ENCODE results near the gene PCAT6.
"Not testable (repeated sequence)": the region's sequence is repeated elsewhere in the genome, so short reads cannot be mapped to it uniquely, and the experiment has no call there.

The PCAT6 gene

DNA sequence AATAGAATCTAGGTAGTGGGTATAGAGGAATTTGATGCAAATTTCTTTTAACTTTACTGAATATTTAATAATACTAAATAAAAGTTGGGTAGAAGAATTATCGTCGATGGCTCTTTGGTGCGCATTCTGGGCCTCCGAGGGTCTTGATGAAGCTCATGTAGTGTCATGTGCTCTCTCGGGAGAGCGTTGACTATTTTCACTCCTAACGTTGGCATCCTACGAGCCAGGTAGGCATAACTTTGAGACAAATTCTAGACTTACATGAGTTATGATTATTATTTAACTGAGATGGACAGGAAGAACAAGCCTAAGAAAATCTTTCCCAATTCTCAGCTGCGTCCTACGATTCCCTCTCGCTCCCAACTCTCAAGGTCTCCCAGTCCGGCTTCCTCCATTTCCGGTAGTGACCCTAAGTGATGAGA is 550 bp upstream of the PCAT6 start:
- Mint-ChIP-seq H3K9me3 (no peaks in the 10 kb centered on the region), H3K36me3 (ENCODE audit: insufficient read depth) (peaks cover 4% of the 10 kb centered on the region), H3K4me1 (peaks cover 41% of the 10 kb centered on the region), H3K4me3 (peak overlapping the region; percentile 77), H3K27me3 (no peaks in the 10 kb centered on the region), H3K27ac (ENCODE audit: low read depth) (peak overlapping the region; percentile 23)
- no peak for ATAC-seq (replicated peaks; ENCODE audit: extremely low read depth, poor library complexity, severe bottlenecking)
- no peak for DNase-seq (ENCODE audit: low spot score in 2 of 2)

DNA sequence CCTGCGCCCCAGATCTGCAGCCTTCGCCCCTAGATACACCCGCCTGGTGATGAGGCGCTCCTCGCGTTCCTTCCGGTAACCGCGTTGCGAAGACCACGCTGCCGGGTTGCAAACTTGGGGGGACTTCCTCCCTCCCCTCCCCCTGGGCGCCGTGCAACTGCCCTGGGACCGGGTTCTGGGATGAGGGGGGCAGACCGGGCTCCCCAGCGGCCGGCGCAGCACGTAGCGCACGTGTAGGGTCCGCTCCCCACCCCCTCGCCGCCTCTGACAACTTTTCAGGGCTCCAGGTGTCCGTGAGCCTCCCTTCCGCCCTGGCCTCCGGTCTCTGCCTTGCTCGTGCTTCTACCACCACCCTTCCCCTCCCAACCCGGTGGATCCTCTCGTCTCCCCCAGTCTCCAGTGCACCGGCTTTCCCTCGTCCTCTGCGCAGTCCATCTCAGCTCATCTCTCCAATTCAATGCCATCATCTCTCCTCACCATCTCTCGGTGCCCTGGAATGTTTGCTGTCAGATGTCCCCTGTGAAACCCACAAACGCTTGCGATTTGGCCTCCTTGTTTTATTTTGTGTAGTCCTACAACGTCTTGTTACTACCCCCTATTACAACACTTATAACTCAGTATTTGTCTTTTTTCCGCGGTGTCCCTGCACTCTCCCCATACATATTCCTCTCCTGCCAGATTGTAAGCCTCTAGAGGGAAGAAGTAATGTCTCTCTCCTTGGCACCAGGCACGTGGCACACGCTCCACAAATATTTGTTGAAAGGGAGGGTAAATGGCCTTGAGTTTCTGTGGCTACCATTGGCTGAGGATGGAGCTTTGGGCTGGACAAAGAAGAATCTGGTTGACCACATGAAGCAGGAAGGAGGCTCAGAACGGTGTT is 782 bp downstream of the PCAT6 start:
- H3K9me3 Mint-ChIP-seq: no peaks in the 10 kb centered on the region
- DNase-seq (ENCODE audit: low spot score in 2 of 2) (peak in 1 of 2 donors; percentile 15), ATAC-seq (replicated peaks; ENCODE audit: extremely low read depth, poor library complexity, severe bottlenecking) (peak; percentile 28)
- H3K36me3 Mint-ChIP-seq (ENCODE audit: insufficient read depth): peaks cover 4% of the 10 kb centered on the region
- no peaks in the 10 kb centered on the region for H3K27me3 Mint-ChIP-seq
- peak overlapping the region; percentile 77 for H3K4me3 Mint-ChIP-seq
- peaks cover 28% of the 10 kb centered on the region for H3K4me1 Mint-ChIP-seq
- peak overlapping the region; percentile 23 for H3K27ac Mint-ChIP-seq (ENCODE audit: low read depth)

DNA sequence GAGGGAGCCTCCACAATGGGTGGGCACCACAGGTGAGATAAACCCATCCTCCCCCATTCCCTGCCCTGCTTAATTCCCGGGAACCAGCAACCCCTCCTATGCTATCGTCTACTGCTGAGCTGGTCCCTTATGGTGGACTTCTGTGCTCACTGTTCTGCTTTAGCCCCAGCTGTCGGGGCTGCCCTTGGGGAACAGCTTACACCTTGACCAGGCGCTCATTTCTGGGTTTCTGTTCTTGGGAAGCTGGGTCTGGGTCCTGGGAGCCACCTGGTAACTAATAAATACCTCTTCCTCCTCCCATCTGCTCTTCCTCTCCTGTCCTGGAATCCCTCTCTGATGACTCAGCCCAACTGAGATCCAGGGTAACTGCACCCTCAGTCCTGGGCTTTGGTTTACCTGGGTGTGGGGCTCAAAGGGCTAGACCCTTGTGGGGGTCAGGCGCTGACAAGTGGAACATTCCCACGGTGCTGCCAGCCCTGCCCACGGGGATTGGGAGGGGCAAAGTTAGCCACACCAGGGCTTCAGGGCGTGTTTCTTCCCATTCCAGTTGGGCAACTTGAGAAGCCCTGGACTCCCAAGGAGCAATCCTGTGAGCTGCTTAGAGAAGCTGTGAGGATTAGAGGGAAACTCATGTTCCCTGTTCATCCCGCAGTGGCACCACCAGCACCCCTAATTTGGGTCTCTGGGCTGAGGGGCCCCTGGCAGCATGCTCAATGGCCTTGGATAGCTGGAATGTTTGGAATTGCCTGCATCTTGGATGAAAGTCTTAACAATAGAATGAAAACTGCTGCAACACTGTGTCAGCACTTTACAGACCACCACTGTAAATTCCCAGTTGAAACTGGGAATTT is 1.6 kb downstream of the PCAT6 start:
- H3K4me3 Mint-ChIP-seq: peak overlapping the region; percentile 77
- H3K9me3 Mint-ChIP-seq: no peaks in the 10 kb centered on the region
- no peak overlapping the region for H3K27ac Mint-ChIP-seq (ENCODE audit: low read depth)
- no peaks in the 10 kb centered on the region for H3K27me3 Mint-ChIP-seq
- peaks cover 26% of the 10 kb centered on the region for H3K4me1 Mint-ChIP-seq
- DNase-seq (ENCODE audit: low spot score in 2 of 2) (no peak), ATAC-seq (replicated peaks; ENCODE audit: extremely low read depth, poor library complexity, severe bottlenecking) (no peak)
- peaks cover 4% of the 10 kb centered on the region for H3K36me3 Mint-ChIP-seq (ENCODE audit: insufficient read depth)

DNA sequence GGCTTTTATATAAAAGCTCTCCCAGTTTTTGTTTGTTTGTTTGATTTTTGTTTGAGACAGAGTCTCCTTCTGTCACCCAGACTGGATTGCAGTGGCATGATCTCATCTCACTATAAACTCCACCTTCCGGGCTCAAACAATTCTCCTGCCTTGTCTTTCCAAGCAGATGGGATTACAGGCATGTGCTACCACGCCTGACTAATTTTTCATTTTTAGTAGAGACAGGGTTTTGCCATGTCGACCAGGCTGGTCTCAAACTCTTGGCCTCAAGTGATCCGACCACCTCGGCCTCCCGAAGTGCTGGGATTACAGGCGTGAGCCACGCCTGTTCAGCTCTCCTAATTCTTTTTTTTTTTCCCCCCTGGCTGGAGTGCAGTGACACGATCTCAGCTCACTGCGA is 4.4 kb downstream of the PCAT6 start:
- Mint-ChIP-seq H3K27me3 (no peaks in the 10 kb centered on the region), H3K4me1 (peaks cover 8% of the 10 kb centered on the region), H3K36me3 (ENCODE audit: insufficient read depth) (peaks cover 2% of the 10 kb centered on the region), H3K27ac (ENCODE audit: low read depth) (no peak overlapping the region), H3K4me3 (no peak overlapping the region), H3K9me3 (no peaks in the 10 kb centered on the region)
- ATAC-seq (replicated peaks; ENCODE audit: extremely low read depth, poor library complexity, severe bottlenecking) (no peak), DNase-seq (ENCODE audit: low spot score in 2 of 2) (no peak)

DNA sequence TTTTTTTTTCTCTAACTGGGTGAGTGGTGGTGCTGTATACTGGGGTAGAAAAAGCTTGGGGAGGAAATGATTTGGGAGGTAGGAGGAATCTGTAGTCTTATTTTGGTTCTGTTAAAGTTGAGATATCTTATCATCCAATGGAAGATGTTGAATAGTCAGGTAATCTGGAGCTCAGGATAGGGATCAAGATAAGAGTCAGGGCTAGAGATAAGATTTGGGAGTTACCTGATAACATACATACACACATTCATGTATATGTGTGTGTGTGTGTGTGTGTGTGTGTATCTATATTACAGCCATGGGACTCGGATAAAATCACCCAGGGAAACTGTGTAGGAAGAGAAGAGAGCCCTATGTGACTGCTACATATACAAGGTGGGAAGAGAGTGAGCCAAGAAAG is 8.1 kb downstream of the PCAT6 start:
- Mint-ChIP-seq H3K9me3 (no peaks in the 10 kb centered on the region), H3K27ac (ENCODE audit: low read depth) (no peak overlapping the region), H3K27me3 (peaks cover 16% of the 10 kb centered on the region), H3K4me3 (no peak overlapping the region), H3K36me3 (ENCODE audit: insufficient read depth) (no peaks in the 10 kb centered on the region), H3K4me1 (no peaks in the 10 kb centered on the region)
- no peak for DNase-seq (ENCODE audit: low spot score in 2 of 2)
- no peak for ATAC-seq (replicated peaks; ENCODE audit: extremely low read depth, poor library complexity, severe bottlenecking)

DNA sequence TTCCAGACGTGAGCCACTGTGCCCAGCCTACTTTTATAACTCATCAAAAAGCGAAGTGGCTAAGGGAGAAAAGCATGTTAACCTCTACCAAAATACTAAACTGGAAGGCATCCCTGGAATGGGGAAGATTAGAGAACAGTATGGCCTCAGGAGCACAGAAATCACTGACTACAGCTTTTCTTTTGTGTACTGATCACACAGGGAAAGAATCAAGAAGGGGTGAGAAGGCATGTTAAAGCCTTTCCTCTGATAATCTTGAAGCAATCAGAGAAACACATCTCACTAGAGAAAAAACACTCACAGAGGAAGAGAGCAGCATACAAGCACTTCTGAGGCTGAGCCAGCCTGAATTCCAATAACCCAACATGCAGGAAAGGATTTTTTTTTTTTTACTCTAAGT is 10.7 kb downstream of the PCAT6 start:
- H3K27me3 Mint-ChIP-seq: peaks cover 20% of the 10 kb centered on the region
- H3K4me3 Mint-ChIP-seq: no peak overlapping the region
- H3K4me1 Mint-ChIP-seq: no peaks in the 10 kb centered on the region
- H3K36me3 Mint-ChIP-seq (ENCODE audit: insufficient read depth): peaks cover 2% of the 10 kb centered on the region
- no peak for DNase-seq (ENCODE audit: low spot score in 2 of 2)
- ATAC-seq (replicated peaks; ENCODE audit: extremely low read depth, poor library complexity, severe bottlenecking): no peak
- no peaks in the 10 kb centered on the region for H3K9me3 Mint-ChIP-seq
- no peak overlapping the region for H3K27ac Mint-ChIP-seq (ENCODE audit: low read depth)

DNA sequence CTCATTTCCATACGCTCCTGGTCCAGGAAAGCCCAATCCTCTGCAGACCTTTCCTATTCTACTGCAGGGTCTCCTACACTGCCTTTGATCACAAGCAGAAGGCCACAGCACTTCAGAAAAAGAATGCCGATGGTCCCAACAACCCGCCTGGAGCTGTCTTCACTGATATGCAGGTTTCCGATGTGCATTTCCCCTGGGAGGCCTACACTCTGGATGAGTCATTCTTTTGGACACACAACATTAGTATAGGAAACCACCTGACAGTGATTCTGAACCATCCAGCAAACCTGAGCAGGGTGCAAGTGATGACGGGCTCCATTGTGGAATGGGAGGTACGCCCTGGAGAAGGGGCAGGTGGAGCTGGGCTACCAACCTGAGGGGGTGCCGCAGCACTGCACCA is 15.0 kb downstream of the PCAT6 start:
- H3K36me3 Mint-ChIP-seq (ENCODE audit: insufficient read depth): peaks cover 2% of the 10 kb centered on the region
- H3K4me1 Mint-ChIP-seq: no peaks in the 10 kb centered on the region
- no peaks in the 10 kb centered on the region for H3K9me3 Mint-ChIP-seq

DNA sequence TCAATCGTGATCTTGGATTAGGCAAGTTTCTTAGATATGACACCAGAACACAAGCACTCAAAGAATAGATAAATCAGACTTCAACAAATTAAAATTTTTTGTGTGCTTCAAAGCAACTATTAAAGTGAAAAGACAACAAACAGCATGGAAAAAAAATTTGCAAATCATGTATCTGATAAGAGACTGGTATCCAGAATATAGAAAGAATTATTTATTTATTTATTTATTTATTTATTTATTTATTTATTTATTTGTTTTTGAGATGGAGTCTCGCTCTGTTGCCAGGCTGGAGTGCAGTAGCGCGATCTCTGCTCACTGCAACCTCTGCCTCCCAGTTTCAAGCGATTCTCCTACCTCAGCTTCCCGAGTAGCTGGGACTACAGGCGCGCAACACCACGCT is 18.5 kb downstream of the PCAT6 start:
- not testable (repeated sequence) for H3K27ac Mint-ChIP-seq (ENCODE audit: low read depth); ATAC-seq (replicated peaks; ENCODE audit: extremely low read depth, poor library complexity, severe bottlenecking); H3K4me3 Mint-ChIP-seq; H3K9me3 Mint-ChIP-seq; DNase-seq (ENCODE audit: low spot score in 2 of 2); H3K36me3 Mint-ChIP-seq (ENCODE audit: insufficient read depth); H3K4me1 Mint-ChIP-seq; H3K27me3 Mint-ChIP-seq

More for the DNA sequence above, 15.0 kb downstream of the PCAT6 start:
- ATAC-seq (replicated peaks; ENCODE audit: extremely low read depth, poor library complexity, severe bottlenecking): no peak
- H3K27me3 Mint-ChIP-seq: peaks cover 20% of the 10 kb centered on the region
- DNase-seq (ENCODE audit: low spot score in 2 of 2): no peak
- no peak overlapping the region for H3K27ac Mint-ChIP-seq (ENCODE audit: low read depth)
- no peak overlapping the region for H3K4me3 Mint-ChIP-seq

DNA sequence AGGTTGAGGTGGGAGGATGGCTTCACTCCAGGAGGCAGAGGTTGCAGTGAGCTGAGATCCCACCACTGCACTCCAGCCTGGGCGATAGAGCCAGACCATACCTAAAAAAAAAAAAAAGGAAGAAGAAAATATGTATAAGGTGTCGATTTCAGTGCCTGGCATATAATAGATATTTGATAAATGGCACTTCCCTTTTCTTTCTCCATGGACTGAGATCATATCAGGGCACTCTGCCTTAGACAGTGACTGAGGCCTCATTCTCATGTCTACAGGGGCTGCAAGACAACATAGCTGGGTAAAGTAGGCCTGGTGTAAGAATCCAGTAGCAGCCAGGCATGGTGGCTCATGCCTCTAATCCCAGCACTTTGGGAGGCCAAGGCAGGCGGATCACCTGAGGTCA is 21.2 kb downstream of the PCAT6 start:
- Mint-ChIP-seq H3K27ac (ENCODE audit: low read depth) (no peak overlapping the region), H3K27me3 (no peaks in the 10 kb centered on the region), H3K4me3 (no peak overlapping the region), H3K9me3 (no peaks in the 10 kb centered on the region), H3K36me3 (ENCODE audit: insufficient read depth) (no peaks in the 10 kb centered on the region), H3K4me1 (peaks cover 21% of the 10 kb centered on the region)
- DNase-seq (ENCODE audit: low spot score in 2 of 2) (no peak), ATAC-seq (replicated peaks; ENCODE audit: extremely low read depth, poor library complexity, severe bottlenecking) (no peak)

DNA sequence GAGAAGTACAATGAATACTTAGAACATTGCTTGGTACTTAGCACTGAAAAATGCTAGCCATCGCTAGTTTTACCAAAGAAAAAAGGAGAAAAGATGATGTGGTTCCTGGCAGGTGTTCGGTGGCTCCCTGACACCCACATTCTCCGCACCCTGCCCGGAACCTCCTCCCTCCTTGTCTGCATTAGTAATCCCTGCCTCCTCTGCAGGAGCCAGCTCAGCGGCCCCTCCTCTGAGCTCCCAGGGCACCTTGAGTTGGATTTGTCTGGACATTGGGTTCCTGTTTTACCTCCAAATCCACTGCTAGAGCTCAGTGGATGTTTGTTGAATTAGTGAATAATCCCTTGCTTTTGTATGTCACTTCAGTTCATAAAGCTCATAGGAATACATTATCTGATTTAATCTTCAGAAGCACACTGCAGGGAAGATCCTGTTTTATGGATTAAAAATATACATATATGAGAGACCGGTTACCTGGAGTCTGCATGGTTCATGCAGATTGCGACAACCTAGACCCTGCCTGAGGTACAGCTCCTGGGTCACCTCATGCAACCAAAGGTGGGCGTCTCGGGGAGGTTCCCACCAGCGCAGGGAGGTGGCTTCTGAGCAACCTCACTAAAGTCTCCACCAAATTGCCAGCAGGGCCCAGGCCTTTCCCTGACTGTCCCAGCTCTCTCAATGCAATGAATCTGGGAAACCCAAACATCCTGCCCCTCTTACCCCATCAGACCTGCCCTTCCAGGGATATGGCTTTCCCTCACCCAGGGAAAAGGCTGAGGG is 24.2 kb downstream of the PCAT6 start:
- H3K4me3 Mint-ChIP-seq: peak overlapping the region; percentile 46
- H3K27ac Mint-ChIP-seq (ENCODE audit: low read depth): peak overlapping the region; percentile 64
- no peak for DNase-seq (ENCODE audit: low spot score in 2 of 2)
- peaks cover 27% of the 10 kb centered on the region for H3K4me1 Mint-ChIP-seq
- H3K9me3 Mint-ChIP-seq: no peaks in the 10 kb centered on the region
- no peak for ATAC-seq (replicated peaks; ENCODE audit: extremely low read depth, poor library complexity, severe bottlenecking)
- no peaks in the 10 kb centered on the region for H3K27me3 Mint-ChIP-seq
- no peaks in the 10 kb centered on the region for H3K36me3 Mint-ChIP-seq (ENCODE audit: insufficient read depth)

DNA sequence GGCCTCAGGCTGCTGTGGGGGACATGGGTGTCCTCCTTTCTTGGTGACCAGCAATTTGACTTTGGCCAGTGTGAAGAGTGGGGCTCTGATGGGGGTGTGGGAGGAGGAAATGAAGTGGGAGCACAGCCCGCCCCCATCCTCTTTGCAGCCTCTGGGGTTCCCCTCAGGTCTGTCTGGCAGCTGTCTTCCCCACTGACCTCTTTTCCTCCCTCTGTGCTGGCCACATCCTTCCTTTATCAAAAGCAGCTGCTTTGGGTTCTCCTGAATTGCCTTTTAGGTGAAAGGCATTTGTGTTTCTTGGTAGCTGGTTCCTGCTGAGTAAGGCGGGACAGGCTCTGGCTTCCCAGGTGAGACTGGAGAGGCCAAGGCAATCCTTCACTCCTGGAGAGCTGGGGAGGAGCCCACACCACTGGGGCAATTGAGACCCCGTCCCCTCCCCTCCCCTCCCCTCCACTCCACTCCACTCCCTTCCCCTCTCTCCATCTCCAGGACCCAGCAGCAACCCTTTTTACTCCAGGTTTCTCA is 24.9 kb downstream of the PCAT6 start:
- DNase-seq (ENCODE audit: low spot score in 2 of 2) (peak in 1 of 2 donors; percentile 30), ATAC-seq (replicated peaks; ENCODE audit: extremely low read depth, poor library complexity, severe bottlenecking) (peak; percentile 89)
- H3K9me3 Mint-ChIP-seq: no peaks in the 10 kb centered on the region
- peaks cover 27% of the 10 kb centered on the region for H3K4me1 Mint-ChIP-seq
- no peaks in the 10 kb centered on the region for H3K36me3 Mint-ChIP-seq (ENCODE audit: insufficient read depth)
- H3K27ac Mint-ChIP-seq (ENCODE audit: low read depth): peak overlapping the region; percentile 64
- no peaks in the 10 kb centered on the region for H3K27me3 Mint-ChIP-seq
- H3K4me3 Mint-ChIP-seq: peak overlapping the region; percentile 46
